ENCODE data around the gene TFR2.

DNA sequence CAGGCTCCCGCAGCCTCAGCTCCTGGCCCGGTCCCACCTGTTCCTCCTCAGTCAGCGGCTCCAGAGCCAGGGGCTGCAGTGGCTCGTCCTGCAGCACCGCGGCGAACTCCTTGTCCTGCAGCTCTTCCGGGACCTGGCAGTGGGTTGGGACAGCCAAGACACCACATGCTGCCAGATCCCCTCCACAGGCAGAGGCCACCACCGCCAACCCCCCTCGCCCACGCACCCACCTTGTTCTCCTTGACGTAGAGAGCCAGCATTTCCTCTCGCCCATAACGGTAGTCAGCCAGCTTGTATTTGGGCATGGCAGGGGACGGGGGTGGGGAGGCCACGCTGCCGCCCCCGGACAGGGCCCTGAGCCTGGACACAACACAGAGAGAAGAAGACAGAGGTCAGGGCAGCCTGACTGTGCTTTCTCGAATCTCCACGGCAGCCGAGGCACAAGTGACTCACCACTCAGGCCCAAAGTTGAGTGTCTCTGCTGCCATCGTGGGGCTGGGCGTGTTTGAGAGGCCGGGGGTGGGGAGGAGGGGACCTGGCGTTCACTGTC lies 46.5 kb upstream of the TFR2 start:
- TF ChIP-seq, protein P1, sequence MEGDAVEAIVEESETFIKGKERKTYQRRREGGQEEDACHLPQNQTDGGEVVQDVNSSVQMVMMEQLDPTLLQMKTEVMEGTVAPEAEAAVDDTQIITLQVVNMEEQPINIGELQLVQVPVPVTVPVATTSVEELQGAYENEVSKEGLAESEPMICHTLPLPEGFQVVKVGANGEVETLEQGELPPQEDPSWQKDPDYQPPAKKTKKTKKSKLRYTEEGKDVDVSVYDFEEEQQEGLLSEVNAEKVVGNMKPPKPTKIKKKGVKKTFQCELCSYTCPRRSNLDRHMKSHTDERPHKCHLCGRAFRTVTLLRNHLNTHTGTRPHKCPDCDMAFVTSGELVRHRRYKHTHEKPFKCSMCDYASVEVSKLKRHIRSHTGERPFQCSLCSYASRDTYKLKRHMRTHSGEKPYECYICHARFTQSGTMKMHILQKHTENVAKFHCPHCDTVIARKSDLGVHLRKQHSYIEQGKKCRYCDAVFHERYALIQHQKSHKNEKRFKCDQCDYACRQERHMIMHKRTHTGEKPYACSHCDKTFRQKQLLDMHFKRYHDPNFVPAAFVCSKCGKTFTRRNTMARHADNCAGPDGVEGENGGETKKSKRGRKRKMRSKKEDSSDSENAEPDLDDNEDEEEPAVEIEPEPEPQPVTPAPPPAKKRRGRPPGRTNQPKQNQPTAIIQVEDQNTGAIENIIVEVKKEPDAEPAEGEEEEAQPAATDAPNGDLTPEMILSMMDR (IDR thresholded peaks at IDR 0.05), result no peak
- no peak for TF ChIP-seq EP300 (IDR thresholded peaks at IDR 0.05)
